HEK293 (cell line): Measurements from ENCODE around the gene RPL3.

Source experiments
- GFI1B ChIP-seq: fragments of 450-650 bp; formaldehyde crosslinking; IDR thresholded peaks from 2 replicates; pipeline ENCODE4 v1.5.1; 2016; ENCODE audit warnings: missing biosample characterization, missing genetic modification characterization
- GLI2 ChIP-seq: fragments of 450-650 bp; formaldehyde crosslinking; IDR thresholded peaks from 2 replicates; pipeline ENCODE4; 2017; ENCODE audit warnings: missing biosample characterization, missing genetic modification characterization, low read depth, borderline replicate concordance
- HOXD13 ChIP-seq: sonication (generic); formaldehyde crosslinking; IDR thresholded peaks from 2 replicates; pipeline ENCODE4 v1.8.0; 2022; ENCODE audit warnings: missing genetic modification reagents, borderline replicate concordance
- PRDM10 ChIP-seq: fragments of 450-650 bp; formaldehyde crosslinking; IDR thresholded peaks from 2 replicates; pipeline ENCODE4 v1.5.1; 2016; ENCODE audit warnings: missing biosample characterization, missing genetic modification characterization
- RBAK ChIP-seq: fragments of 450-650 bp; formaldehyde crosslinking; IDR thresholded peaks from 2 replicates; pipeline ENCODE4 v1.5.1; 2016; ENCODE audit warnings: missing biosample characterization, missing genetic modification characterization
- WT1 ChIP-seq: fragments of 450-650 bp; formaldehyde crosslinking; IDR thresholded peaks from 2 replicates; pipeline ENCODE4 v1.5.1; 2016; ENCODE audit warnings: missing biosample characterization, missing genetic modification characterization
- ZBTB49 ChIP-seq: fragments of 450-650 bp; formaldehyde crosslinking; IDR thresholded peaks from 2 replicates; pipeline ENCODE4 v1.5.1; 2016; ENCODE audit warnings: missing biosample characterization, missing genetic modification characterization, low read depth
- ZBTB7A ChIP-seq: fragments of 450-650 bp; formaldehyde crosslinking; IDR thresholded peaks from 2 replicates; pipeline ENCODE4 v1.5.1; 2016; ENCODE audit warnings: low read depth, missing biosample characterization, missing genetic modification characterization
- ZFHX2 ChIP-seq: fragments of 450-650 bp; formaldehyde crosslinking; conservative IDR thresholded peaks from 2 replicates; pipeline ENCODE4 v1.5.1; 2016; ENCODE audit warnings: missing biosample characterization, missing genetic modification characterization
- ZFP3 ChIP-seq: fragments of 450-650 bp; formaldehyde crosslinking; IDR thresholded peaks from 2 replicates; pipeline ENCODE4 v1.5.1; 2016; ENCODE audit warnings: low read depth, missing biosample characterization, missing genetic modification characterization
- ZNF112 ChIP-seq: fragments of 450-650 bp; formaldehyde crosslinking; IDR thresholded peaks from 2 replicates; pipeline ENCODE4 v1.5.0; 2017; ENCODE audit warnings: missing biosample characterization, missing genetic modification characterization
- ZNF175 ChIP-seq: fragments of 450-650 bp; formaldehyde crosslinking; IDR thresholded peaks from 2 replicates; pipeline ENCODE4 v1.5.1; 2016; ENCODE audit warnings: missing biosample characterization, missing genetic modification characterization
- ZNF23 ChIP-seq: fragments of 450-650 bp; formaldehyde crosslinking; IDR thresholded peaks from 2 replicates; pipeline ENCODE4 v1.5.1; 2016; ENCODE audit warnings: missing biosample characterization, missing genetic modification characterization, borderline replicate concordance
- ZNF239 ChIP-seq: fragments of 450-650 bp; formaldehyde crosslinking; IDR thresholded peaks from 2 replicates; pipeline ENCODE4 v1.5.1; 2016; ENCODE audit warnings: missing biosample characterization, missing genetic modification characterization
- ZNF292 ChIP-seq: fragments of 450-650 bp; formaldehyde crosslinking; IDR thresholded peaks from 2 replicates; pipeline ENCODE4 v1.5.1; 2016; ENCODE audit warnings: low read depth, missing biosample characterization, missing genetic modification characterization, borderline replicate concordance
- ZNF324 ChIP-seq: fragments of 450-650 bp; formaldehyde crosslinking; IDR thresholded peaks from 2 replicates; pipeline ENCODE4 v1.5.1; 2016; ENCODE audit warnings: missing biosample characterization, missing genetic modification characterization
- ZNF350 ChIP-seq: fragments of 450-650 bp; formaldehyde crosslinking; IDR thresholded peaks from 2 replicates; pipeline ENCODE4 v1.5.0; 2017; ENCODE audit warnings: missing biosample characterization, mild to moderate bottlenecking, missing genetic modification characterization
- ZNF354C ChIP-seq: fragments of 450-650 bp; formaldehyde crosslinking; IDR thresholded peaks from 2 replicates; pipeline ENCODE4 v1.5.1; 2016; ENCODE audit warnings: missing biosample characterization, missing genetic modification characterization, low read depth, borderline replicate concordance
- ZNF362 ChIP-seq: fragments of 450-650 bp; formaldehyde crosslinking; IDR thresholded peaks from 2 replicates; pipeline ENCODE4 v1.5.1; 2016; ENCODE audit warnings: missing biosample characterization, missing genetic modification characterization
- ZNF449 ChIP-seq: fragments of 450-650 bp; formaldehyde crosslinking; IDR thresholded peaks from 2 replicates; pipeline ENCODE4 v1.5.1; 2017; ENCODE audit warnings: missing biosample characterization, mild to moderate bottlenecking, missing genetic modification characterization, moderate library complexity
- ZNF488 ChIP-seq: fragments of 450-650 bp; formaldehyde crosslinking; IDR thresholded peaks from 2 replicates; pipeline ENCODE4 v1.5.1; 2016; ENCODE audit warnings: missing biosample characterization, missing genetic modification characterization
- ZNF548 ChIP-seq: fragments of 450-650 bp; formaldehyde crosslinking; IDR thresholded peaks from 2 replicates; pipeline ENCODE4 v1.5.1; 2016; ENCODE audit warnings: missing biosample characterization, missing genetic modification characterization
- ZNF549 ChIP-seq: fragments of 450-650 bp; IDR thresholded peaks from 2 replicates; pipeline ENCODE4 v1.5.1; 2018; ENCODE audit warnings: missing biosample characterization, missing genetic modification characterization, mild to moderate bottlenecking, inconsistent platforms, moderate library complexity
- ZNF561 ChIP-seq: fragments of 450-650 bp; IDR thresholded peaks from 2 replicates; pipeline ENCODE4 v1.5.1; 2018; ENCODE audit warnings: missing biosample characterization, missing genetic modification characterization, borderline replicate concordance
- ZNF645 ChIP-seq: fragments of 450-650 bp; formaldehyde crosslinking; IDR thresholded peaks from 2 replicates; pipeline ENCODE4; 2016; ENCODE audit warnings: missing biosample characterization, missing genetic modification characterization
- ZNF654 ChIP-seq: fragments of 450-650 bp; formaldehyde crosslinking; IDR thresholded peaks from 2 replicates; pipeline ENCODE4 v1.5.1; 2016; ENCODE audit warnings: low read depth, missing biosample characterization, missing genetic modification characterization
- ZNF707 ChIP-seq: fragments of 450-650 bp; formaldehyde crosslinking; IDR thresholded peaks from 2 replicates; pipeline ENCODE4 v1.5.1; 2016; ENCODE audit warnings: missing biosample characterization, missing genetic modification characterization
- ZNF747 ChIP-seq: fragments of 450-650 bp; formaldehyde crosslinking; IDR thresholded peaks from 2 replicates; pipeline ENCODE4 v1.5.1; 2016; ENCODE audit warnings: missing biosample characterization, missing genetic modification characterization
- ZNF768 ChIP-seq: fragments of 450-650 bp; formaldehyde crosslinking; IDR thresholded peaks from 2 replicates; pipeline ENCODE4 v1.5.1; 2018; ENCODE audit warnings: missing biosample characterization, mild to moderate bottlenecking, missing genetic modification characterization
- ZNF791 ChIP-seq: fragments of 450-650 bp; formaldehyde crosslinking; IDR thresholded peaks from 2 replicates; pipeline ENCODE4 v1.5.1; 2016; ENCODE audit warnings: missing biosample characterization, missing genetic modification characterization

Gene RPL3

GRCh38 chr22:39319284-39320022 is at the start of gene RPL3 (continued):
- no peak for TF ChIP-seq ZNF354C (tag by site-specific recombination)
- no peak; the same call in 1 of the 2 replicates for TF ChIP-seq GLI2 (tag by site-specific recombination)
- no peak for TF ChIP-seq ZNF707 (tag by site-specific recombination)
- no peak for TF ChIP-seq ZNF645 (tag by site-specific recombination)
- TF ChIP-seq ZNF112 (tag by site-specific recombination): no peak
- peak; percentile 69 for TF ChIP-seq ZNF324
- no peak for TF ChIP-seq ZNF362 (tag by site-specific recombination)
- TF ChIP-seq ZNF488: no peak
- TF ChIP-seq ZFHX2 (tag by site-specific recombination): peak; percentile 74
- TF ChIP-seq ZNF350 (tag by site-specific recombination): no peak
- TF ChIP-seq ZNF768: 0 out of 2 replicates have a peak, but pooled peaks have one; percentile 35
- no peak for TF ChIP-seq GFI1B (tag by site-specific recombination)
- no peak for TF ChIP-seq RBAK (tag by site-specific recombination)
- TF ChIP-seq ZNF175 (tag by site-specific recombination): no peak
- no peak for TF ChIP-seq ZNF449
- TF ChIP-seq ZBTB7A (tag by site-specific recombination): peak; percentile 84
- 0 out of 2 replicates have a peak, but pooled peaks have one; percentile 45 for TF ChIP-seq ZNF23 (tag by site-specific recombination)
- TF ChIP-seq ZNF654 (tag by site-specific recombination): no peak
- no peak for TF ChIP-seq ZBTB49
- TF ChIP-seq PRDM10 (tag by site-specific recombination): peak; percentile 40; the same call in 1 of the 2 replicates
- no peak for TF ChIP-seq ZNF239
- no peak for TF ChIP-seq WT1 (tag by site-specific recombination)
- TF ChIP-seq HOXD13: no peak
- TF ChIP-seq ZNF791 (tag by site-specific recombination): no peak
- TF ChIP-seq ZFP3 (tag by site-specific recombination): no peak
- no peak for TF ChIP-seq ZNF747
- no peak for TF ChIP-seq ZNF561 (tag by site-specific recombination)
- TF ChIP-seq ZNF292 (tag by site-specific recombination): 0 out of 2 replicates have a peak, but pooled peaks have one; percentile 46
- no peak for TF ChIP-seq ZNF548 (tag by site-specific recombination)
- TF ChIP-seq ZNF549 (tag by site-specific recombination): no peak
